Limb (tissue), 2 donors: ENCODE measurements around the gene AGPAT3.

ENCODE experiments used
- DNase-seq, 2 donors: peaks; one replicate each; pipeline ENCODE4 v3.0.0-alpha.2; 2016; ENCODE audit errors: extremely low spot score in 2 of 2

AGPAT3 gene

DNA sequence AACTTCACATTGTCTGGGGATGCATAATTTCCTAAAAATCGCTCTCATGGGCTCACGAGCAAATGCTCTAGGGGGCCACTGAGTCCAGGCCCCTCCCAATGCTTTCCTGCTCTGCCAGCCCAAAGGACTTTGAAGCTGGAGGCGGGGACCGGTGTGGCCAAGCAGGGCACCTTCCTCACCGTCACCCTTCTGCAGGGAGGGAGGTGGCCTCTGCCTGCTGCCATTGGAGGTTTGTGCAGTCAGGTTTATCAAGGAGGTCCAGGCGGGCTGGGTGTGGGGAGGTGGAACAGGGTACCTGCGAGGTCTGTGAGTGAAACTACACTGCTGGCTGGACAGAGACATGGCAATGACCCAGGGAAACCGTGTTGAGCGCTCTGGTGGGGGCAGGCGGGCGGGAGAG, 89.0 kb downstream of the AGPAT3 start:
- no peak for DNase-seq

DNA sequence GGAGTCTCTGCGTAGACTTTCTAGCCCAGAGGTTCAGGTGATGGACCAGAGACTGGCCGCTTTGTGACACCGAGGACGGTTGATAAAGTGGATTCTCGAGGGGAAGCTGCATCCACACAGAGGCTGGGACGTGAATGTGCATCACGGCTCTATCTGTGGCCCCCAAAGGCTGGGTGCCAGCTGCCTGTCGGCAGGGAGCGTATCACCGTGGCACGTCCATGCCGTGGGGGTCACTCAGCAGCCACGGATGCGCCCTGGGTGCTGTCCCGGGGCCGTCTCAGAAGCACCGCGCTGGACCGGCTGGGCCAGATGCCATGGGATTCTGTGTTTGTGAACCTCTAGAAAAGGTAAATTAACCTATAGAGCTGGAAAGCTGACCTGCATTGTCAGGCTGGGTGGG, 89.9 kb downstream of the AGPAT3 start:
- DNase-seq = no peak

DNA sequence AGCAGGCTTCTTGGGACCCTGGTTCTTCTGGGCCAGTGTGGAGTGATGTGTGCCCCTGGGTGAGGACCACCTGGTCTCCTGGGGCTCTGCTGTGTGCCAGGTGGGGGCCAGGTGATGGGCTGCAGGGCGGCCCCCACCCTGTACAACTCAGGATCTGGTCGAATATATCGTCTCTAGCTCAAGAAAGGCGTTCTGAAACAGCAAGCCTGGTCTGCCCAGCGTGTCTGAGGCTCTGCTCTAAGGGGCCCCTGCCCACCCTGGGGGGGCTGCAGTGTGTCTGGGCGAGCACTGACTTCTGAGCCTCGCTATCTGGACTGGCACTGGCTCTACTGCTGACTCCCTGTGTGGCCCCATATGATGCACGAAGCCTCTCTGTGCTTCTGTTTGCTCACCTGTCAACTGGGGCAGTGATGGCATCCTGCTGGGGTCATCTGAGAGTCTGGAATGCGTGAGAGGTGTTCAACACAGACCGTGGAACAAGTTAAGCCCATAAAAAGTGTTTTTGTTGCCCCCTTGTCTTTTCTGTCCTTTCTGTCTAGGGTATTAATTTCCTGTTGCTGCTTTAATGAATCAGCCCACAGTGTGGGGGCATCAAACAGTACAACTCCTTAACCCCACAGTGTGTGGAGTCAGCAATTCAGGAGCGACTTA, 91.1 kb downstream of the AGPAT3 start:
- DNase-seq = no peak

DNA sequence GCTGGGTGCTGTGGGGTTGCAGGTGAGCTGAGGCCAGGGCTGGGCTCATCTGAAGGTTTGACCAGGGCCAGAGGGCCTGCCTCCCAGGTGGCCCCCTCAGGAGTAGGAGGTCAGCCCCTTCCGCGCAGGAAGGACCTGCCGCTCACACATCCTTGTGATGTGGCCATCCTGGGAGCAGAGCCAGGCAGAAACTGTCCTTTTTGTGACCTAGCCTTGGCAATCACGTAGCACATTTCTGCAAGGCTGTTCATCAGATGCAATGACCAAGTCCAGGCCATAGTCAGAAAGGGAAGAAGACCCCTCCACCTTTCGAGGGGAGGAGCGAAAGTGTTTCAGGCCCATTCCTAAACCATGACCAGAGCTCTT, 91.6 kb downstream of the AGPAT3 start:
- DNase-seq = no peak

DNA sequence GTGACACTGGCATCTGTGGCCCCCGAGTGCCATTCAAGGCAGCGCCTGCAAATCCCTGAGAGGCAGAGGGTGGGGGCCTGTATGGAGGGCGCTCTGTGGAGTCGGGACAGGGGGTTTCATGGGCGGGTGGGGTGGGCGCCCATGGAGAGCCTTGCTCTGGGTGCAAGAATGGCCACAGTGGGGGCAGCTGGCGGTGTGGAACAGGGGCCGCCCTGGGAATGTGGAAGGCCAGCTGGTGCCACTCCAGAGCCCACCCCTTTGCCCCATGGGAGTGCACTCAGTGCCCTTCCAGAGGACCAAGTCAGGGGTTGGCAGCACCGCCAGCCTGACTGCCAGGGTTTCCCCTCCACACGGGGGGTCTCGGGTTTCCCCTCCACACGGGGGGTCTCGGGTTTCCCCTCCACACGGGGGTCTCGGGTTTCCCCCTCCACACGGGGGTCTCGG, 92.1 kb downstream of the AGPAT3 start:
- no peak for DNase-seq

DNA sequence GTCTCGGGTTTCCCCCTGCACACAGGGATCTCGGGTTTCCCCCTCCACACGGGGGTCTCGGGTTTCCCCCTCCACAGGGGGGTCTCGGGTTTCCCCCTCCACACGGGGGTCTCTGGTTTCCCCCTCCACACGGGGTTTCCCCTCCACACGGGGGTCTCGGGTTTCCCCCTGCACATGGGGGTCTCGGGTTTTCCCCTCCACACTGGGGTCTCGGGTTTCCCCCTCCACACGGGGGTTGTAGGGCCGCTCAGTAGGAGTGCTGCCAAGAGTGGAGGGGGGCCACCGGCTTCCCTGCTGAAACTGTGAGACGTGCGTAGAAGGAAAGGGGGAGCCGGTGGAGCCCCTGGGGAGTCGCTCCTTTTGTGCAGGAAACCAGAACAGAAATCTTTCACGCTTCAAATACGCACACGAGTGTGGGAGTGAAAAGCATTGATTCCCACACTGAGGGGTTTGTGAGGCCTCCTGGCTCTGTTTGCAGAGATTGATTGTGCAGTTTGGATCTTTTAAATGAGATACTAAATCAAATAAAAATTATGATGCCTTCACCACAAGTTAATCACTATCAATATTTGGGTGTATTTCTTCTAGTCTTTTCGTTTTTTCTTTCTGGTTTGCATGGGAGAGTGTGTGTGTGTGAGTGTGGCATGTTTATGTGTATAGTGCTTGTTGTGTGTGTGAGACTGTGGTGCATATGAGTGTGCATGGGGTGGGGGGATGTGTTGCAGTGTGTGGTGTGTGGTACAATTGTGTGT, 92.8 kb downstream of the AGPAT3 start:
- peak in 1 of 2 donors; percentile 74 for DNase-seq

DNA sequence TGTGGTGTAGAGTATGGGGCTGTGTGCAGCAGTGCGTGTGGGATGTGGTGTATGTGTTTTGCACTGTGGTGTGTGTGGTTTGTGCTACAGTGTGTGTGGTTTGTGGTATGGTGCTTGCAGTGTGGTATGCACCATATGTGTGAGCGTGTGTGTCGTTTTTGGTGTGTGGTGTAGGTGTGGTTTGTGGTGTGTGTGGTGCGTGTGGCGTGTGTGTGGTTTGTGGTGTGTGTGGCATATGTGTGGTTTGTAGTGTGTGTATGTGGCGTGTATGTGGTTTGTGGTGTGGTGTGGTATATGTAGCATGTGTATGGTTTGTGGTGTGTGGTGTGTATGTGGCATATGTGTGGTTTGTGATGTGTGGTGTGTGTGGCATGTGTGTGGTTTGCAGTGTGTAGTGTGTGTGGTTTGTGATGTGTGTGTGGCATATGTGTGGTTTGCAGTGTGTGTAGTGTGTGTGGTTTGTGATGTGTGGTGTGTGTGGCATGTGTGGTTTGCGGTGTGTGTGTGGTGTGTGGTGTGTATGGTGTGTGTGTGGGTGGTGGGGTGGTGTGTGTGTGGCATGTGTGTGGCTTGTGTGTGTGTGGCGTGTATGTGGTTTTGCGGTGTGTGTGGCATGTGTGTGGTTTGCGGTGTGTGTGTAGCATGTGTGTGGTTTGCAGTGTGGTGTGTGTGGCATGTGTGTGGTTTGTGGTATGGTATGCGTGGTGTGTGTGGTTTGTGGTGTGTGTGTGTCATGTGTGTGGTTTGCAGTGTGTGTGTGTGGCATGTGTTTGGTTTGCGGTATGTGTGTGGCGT, 93.5 kb downstream of the AGPAT3 start:
- no peak for DNase-seq

DNA sequence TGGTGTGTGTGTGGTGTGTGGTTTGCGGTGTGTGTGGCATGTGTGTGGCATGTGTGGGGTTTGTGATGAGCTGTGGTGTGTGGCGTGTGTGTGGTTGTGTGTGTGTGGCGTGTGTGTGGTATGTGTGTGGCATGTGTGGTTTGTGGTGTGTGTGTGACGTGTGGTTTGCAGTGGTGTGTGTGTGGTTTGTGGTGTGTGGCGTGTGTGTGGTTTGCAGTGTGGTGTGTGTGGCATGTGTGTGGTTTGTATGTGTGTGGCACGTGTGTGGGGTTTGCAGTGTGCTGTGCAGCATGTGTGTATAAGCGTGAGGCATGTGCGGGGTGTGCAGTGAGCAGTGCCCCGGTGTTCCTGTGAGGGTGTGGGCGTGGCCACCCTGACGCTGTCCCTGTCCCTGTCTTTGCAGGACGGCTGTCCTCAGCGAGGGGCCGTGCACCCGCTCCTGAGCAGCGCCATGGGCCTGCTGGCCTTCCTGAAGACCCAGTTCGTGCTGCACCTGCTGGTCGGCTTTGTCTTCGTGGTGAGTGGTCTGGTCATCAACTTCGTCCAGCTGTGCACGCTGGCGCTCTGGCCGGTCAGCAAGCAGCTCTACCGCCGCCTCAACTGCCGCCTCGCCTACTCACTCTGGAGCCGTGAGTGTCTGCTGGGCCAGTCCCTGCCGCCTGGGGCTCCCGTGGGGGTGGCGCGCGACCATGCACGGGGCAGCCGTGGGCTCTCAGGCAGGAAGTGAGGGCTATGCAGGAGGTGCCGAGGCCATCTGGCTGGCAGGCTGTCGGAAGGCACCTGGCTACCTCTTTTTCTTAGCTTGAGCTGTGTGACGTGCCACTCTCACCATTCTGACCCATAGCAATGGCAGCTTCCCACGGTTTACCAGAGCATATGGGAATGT, 94.5 kb downstream of the AGPAT3 start:
- DNase-seq = no peak

DNA sequence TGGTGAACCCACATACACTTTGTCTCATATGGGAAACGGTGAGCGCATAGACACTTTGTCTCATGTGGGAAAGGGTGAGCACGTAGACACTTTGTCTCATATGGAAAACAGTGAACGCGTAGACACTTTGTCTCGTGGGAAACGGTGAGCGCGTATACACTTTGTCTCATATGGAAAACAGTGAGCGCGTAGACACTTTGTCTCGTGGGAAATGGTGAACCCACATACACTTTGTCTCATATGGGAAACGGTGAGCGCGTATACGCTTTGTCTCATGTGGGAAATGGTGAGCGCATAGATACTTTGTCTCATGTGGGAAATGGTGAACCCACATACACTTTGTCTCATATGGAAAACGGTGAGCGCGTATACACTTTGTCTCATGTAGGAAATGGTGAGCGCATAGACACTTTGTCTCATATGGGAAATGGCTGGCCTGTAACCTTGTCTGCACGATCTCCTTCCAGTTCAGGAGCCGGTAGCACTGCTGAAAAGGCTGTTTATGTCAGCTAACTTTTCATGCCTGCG, 96.4 kb downstream of the AGPAT3 start:
- no peak for DNase-seq

DNA sequence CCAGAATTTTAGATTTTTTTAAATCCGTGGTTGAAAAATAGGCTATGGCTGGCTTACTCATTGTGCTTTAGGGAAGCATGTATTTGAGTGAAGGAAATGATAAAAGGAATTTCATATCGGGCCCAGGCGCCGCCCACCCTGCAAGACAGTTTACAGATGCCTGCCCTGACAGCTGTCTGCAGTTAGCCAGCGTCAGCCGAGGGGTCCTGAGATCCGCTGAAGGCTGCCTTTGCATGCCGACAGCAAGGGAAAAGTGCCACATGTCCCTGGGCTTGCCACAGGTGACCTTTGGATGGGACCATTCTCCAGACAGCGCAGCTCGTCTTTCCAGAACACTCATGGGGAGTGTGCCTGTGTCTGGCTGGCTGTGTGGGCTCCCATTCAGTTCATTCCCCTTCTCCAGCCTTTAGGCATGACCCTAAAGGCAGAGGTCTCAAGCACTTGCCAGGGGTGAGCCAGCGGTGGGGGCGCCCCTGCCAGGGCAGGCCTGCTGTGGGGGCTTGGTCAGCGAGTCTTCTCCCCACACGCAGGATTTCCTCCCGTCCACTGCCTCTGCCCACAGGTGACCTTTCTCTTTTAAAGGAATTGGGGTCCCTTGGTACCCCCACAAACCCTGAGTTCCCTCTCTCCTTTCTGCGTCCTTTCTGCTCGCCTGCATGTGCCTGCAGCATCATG, 101.0 kb downstream of the AGPAT3 start:
- DNase-seq = no peak

DNA sequence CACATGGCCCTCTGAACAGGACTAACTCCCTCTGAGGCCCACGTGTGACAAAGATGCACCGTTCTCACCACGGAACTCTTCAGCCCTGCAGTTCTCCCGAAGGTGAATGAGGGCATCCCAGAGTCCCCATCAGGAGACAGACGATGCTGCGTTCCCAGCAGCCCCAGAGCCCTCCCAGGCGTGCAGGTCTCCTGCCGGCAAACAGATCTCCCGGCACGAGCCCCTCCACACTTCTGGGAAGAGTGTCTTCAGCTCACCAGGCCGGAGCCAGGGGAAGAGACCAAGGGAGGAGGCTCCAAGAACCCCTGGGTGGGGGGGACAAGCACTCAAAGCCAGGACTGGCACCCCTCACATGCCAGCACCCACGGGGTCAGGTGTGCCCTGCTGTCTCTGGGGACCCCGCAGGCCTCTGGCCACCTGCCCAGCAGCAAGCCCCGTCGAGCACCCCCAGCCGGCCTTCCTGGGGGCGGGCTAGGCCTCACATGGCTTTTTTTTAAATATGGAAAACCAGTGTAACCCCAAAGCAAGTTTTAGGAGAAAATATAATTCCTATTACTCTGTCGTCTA, 102.0 kb downstream of the AGPAT3 start:
- no peak for DNase-seq

DNA sequence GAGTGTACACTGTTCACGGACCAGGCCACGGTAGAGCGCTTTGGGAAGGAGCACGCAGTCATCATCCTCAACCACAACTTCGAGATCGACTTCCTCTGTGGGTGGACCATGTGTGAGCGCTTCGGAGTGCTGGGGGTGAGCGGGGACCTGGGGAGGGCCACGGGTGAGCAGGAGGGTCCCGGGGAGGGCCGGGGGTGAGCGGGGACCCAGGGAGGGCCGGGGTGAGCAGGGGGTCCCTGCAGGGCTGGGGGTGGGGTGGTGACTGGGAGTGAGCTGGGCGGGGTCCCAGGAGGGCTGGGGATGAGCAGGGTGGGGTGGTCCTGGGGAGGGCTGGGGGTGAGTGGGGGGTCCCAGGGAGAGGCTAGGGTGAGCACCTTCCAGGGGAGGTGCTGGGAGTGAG, 103.0 kb downstream of the AGPAT3 start:
- no peak for DNase-seq

DNA sequence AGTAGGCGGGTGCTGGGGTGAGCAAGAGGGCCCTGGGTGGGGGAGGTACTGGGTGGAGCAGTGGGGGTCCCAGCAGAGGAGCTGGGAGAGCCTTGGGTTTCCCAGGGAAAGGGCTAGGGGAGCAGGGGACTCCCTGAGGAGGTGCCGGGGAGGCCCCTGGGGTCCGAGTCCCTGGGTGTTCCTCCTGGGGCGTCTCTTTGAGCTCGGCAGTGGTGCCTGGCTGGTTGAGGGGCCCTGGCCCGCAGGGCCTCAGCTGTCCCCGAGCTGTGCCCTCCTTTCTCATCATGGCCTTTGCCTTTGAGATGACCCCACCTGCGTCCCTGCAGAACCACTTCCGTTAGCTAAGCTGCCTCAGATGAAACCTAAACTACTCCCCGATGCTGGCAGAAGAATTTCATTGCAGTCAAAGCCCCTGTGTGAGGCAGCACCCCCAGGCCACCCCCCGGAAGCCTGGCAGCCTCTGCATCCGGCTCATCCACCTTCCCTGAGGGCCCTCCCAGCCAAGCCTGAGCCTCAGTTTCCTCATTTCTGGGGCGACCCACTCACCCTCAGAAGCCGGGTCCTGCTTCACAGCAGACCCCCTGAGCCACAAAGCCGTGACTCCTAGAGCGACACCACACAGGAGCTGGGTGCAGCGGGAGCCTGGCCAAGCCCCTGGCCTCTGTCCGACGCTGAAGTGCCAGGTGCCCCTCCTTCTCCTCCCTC, 103.5 kb downstream of the AGPAT3 start:
- DNase-seq = no peak

DNA sequence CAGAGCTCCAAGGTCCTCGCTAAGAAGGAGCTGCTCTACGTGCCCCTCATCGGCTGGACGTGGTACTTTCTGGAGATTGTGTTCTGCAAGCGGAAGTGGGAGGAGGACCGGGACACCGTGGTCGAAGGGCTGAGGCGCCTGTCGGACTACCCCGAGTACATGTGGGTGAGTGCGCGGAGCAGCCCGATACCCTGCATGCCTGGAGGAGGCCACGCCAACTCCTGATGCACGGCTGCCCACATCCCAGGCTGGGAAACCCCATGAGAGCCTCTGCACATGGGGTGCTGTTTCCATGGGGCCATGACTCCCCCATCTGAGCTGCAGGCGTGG, 104.1 kb downstream of the AGPAT3 start:
- no peak for DNase-seq

DNA sequence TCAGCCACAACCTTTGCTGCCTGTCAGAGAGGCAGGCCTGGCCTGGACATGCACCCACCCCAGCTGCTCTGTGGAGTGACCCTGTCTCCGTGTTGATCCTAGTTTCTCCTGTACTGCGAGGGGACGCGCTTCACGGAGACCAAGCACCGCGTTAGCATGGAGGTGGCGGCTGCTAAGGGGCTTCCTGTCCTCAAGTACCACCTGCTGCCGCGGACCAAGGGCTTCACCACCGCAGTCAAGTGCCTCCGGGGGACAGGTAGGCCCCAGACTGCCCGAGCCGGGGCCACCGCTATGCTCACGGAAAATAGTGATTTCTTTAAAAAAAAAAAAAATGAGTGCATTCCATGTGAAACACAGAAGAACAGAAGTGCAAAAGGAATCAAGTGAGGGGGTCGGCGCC, 105.5 kb downstream of the AGPAT3 start:
- no peak for DNase-seq

DNA sequence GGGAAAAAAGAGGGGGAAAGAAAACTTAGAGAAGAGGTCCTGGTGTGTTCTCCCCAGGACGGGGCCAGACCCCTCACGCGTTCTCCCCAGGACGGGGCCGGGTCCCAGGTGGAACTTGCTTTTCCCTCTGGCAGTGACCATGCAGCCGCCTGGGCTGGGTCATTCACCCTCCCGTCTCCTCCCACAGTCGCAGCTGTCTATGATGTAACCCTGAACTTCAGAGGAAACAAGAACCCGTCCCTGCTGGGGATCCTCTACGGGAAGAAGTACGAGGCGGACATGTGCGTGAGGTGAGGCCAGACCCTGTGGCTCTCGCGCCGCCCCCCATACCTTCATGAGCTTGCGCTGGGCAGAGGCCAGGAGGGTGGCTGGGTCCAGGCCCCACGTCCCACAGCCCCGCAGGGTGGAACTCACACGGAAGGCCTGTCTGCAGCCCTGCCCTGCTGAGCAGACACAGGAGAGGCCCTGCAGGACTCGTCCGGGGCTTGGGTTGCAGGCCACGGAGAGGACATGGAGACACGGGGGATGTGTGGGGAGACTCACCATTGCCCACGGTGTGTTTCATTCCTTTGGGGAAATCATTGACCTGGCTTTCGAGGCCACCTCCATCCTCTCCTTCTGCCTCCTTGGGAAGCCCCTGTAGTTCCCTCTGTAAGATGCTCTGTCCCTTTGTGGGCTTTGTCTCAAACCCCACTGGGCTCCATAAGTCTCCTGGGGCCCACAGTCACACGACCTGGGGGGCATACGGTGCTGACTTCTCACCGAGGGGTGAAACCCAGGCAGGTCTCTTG, 106.4 kb downstream of the AGPAT3 start:
- no peak for DNase-seq

DNA sequence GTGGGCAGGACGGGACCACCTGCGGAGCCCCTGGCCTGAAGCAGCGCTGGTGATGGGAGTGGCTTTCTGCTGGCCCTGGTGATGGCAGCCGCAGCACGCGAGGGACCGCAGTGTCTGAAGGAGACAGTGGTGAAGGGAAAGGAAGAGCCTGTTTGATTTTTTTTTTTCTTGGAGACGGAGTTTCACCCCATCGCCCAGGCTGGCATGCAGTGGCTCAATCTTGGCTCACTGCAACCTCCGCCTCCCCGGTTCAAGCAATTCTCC, 106.9 kb downstream of the AGPAT3 start:
- DNase-seq = no peak

DNA sequence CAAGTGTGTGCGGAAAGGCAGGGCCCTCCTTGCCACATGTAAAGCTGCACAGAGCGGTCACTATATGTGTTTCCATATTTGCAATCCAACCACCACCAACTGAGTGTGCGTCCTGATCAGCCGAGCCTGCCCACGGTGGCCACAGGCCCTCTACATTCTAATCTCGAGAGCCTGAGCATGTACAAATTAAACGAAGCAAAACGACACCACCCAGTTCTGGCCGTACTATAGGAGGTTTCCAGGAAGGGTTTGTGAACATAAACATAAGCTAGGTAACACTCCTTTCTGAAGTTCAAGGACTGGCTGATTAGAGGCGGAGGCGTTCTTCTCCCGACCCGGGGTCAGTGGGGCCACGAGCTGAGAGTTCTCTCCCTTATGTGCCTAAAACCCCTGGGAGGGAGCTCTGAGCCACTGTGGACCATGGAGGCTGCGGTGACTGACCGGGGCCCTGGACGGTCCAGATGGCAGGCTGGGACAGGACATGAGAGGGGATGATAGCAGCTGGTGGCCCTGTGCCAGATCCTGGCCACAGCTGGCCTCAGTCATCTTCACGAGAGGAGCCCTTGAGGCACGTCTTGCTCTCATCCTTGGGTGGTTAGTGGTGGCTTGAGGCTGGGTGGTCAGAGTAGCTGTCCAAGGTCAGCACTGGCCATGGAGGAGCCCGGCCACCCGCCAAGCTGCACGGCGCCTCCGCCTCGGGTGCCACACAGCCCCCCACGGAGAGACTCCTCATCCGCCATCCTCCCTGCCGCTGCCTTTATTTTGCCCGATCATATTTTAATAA, 108.0 kb downstream of the AGPAT3 start:
- DNase-seq = no peak

DNA sequence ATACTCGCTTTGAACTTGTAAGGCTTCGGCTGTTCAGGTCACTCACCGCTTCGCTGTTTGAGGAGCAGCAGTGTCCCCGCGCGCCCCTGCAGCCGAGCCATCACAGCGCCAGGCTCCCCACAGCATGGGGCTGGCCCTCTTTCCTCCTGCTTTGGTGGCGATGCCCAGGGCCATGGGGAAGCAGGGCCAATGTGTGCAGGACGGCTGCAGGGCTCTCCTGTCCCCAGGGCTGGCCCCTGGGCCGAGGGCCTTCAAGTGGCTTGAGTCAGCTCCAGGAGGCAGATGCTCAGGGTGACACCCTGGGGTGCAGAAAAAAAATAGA, 108.6 kb downstream of the AGPAT3 start:
- no peak for DNase-seq
